WTC11 (cell line): Measurements from ENCODE around the gene USP17L21.
"Not testable (repeated sequence)": the region's sequence is repeated elsewhere in the genome, so short reads cannot be mapped to it uniquely, and the experiment has no call there.

Source experiments
- CBFB ChIP-seq: sonication (generic); formaldehyde crosslinking; IDR thresholded peaks from 2 replicates; pipeline ENCODE4 v1.8.1; 2022; ENCODE audit warnings: mild to moderate bottlenecking, low read depth, missing genetic modification reagents
- CTCF ChIP-seq: fragments of 200-600 bp; IDR thresholded peaks from 2 replicates; pipeline ENCODE4 v1.8.0; 2022; ENCODE audit warnings: antibody characterized with exemption
- HMGA2 ChIP-seq: fragments of 250-450 bp; sonication (Bioruptor Pico); IDR thresholded peaks from 2 replicates; pipeline ENCODE4 v1.4.0; 2021; ENCODE audit warnings: mild to moderate bottlenecking, moderate library complexity
- MLX ChIP-seq: sonication (generic); formaldehyde crosslinking; IDR thresholded peaks from 2 replicates; pipeline ENCODE4 v1.8.1; 2023; ENCODE audit warnings: mild to moderate bottlenecking, missing genetic modification reagents, moderate library complexity
- TF ChIP-seq, protein P1 (sequence below): sonication (generic); formaldehyde crosslinking; IDR thresholded peaks from 2 replicates; pipeline ENCODE4 v1.8.1; 2022; ENCODE audit warnings: low read depth, missing genetic modification reagents, borderline replicate concordance

GRCh38 chr4:9271719-9272118 is 9.0 kb downstream of the USP17L21 start:
- not testable (repeated sequence) for TF ChIP-seq CTCF; CBFB (CRISPR knock-in tag); MLX (CRISPR knock-in tag); HMGA2
- TF ChIP-seq, protein P1, sequence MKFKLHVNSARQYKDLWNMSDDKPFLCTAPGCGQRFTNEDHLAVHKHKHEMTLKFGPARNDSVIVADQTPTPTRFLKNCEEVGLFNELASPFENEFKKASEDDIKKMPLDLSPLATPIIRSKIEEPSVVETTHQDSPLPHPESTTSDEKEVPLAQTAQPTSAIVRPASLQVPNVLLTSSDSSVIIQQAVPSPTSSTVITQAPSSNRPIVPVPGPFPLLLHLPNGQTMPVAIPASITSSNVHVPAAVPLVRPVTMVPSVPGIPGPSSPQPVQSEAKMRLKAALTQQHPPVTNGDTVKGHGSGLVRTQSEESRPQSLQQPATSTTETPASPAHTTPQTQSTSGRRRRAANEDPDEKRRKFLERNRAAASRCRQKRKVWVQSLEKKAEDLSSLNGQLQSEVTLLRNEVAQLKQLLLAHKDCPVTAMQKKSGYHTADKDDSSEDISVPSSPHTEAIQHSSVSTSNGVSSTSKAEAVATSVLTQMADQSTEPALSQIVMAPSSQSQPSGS (CRISPR knock-in tag): not testable (repeated sequence)
